ENCODE data around the gene ITCH. TPM values are rescaled to one million over a fixed set of nuclear protein-coding genes. Genes with fewer than 3 reads are reported as not detected.
"Not testable (repeated sequence)": the region's sequence is repeated elsewhere in the genome, so short reads cannot be mapped to it uniquely, and the experiment has no call there.

Gene ITCH
- total and polyA plus RNA-seq, 9 donors: 14.0 to 65.8 (median 50.8) TPM

- H3K36me3 ChIP-seq: no peaks in the 10 kb centered on the region
- no peaks in the 10 kb centered on the region for H3K27me3 ChIP-seq
- no peak for DNase-seq
- intact Hi-C loops (cut with DNase I): no loop called here
- 65 to 74% (median 73%) methylated on average over 3 of the region's 3 CpGs for WGBS, 3 donors
- no peaks in the 10 kb centered on the region for H3K9me3 ChIP-seq
- H3K4me1 ChIP-seq (ENCODE audit: insufficient read depth): no peaks in the 10 kb centered on the region
- H3K27ac ChIP-seq: no peak overlapping the region
- no peak overlapping the region for H3K4me3 ChIP-seq
- TF ChIP-seq EP300 (IDR thresholded peaks at IDR 0.05): no peak
- TF ChIP-seq CTCF (IDR thresholded peaks at IDR 0.05): no peak
- TF ChIP-seq POLR2A (IDR thresholded peaks at IDR 0.05): no peak
Observed at GRCh38 chr20:34320861-34321260, 42.2 kb upstream of the ITCH start.

GRCh38 chr20:34322267-34323105 is 40.6 kb upstream of the ITCH start:
- no peak overlapping the region for H3K27ac ChIP-seq
- intact Hi-C loops (cut with DNase I): no loop called here
- TF ChIP-seq EP300 (IDR thresholded peaks at IDR 0.05) (no peak), POLR2A (IDR thresholded peaks at IDR 0.05) (no peak), CTCF (IDR thresholded peaks at IDR 0.05) (no peak)
- H3K4me1 ChIP-seq (ENCODE audit: insufficient read depth): no peaks in the 10 kb centered on the region
- WGBS, 3 donors: 49 to 59% (median 50%) methylated on average over 9 of the region's 9 CpGs
- no peak overlapping the region for H3K4me3 ChIP-seq
- no peak for DNase-seq
- no peaks in the 10 kb centered on the region for H3K27me3 ChIP-seq
- H3K9me3 ChIP-seq: no peaks in the 10 kb centered on the region
- no peaks in the 10 kb centered on the region for H3K36me3 ChIP-seq

DNA sequence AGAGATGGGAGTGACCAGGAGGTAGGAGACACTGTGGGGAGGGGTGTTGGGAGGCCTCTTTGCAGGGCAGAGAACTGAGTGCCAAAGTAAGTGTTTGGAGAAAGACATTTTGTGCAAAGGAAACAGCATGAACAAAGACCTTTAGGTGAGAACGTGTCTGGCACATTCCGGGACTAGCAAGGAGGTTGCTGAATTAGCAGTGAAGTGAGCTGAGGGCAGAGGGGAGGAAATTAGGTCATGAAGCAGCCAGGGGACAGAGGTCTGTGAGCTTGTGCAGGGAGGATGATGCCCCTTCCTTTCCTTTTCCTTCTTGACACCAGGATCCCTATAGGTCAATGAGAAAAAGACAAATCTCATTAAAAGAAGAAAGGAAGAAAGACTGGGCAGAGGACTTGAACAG is 38.5 kb upstream of the ITCH start:
- Histone ChIP-seq H3K4me1 (ENCODE audit: insufficient read depth) (no peaks in the 10 kb centered on the region), H3K27ac (no peak overlapping the region), H3K27me3 (no peaks in the 10 kb centered on the region), H3K36me3 (no peaks in the 10 kb centered on the region), H3K4me3 (no peak overlapping the region), H3K9me3 (no peaks in the 10 kb centered on the region)
- WGBS, 3 donors: 38 to 55% (median 48%) methylated on average over 2 of the region's 2 CpGs
- intact Hi-C loops (cut with DNase I): no loop called here
- no peak for DNase-seq
- TF ChIP-seq EP300 (IDR thresholded peaks at IDR 0.05) (no peak), CTCF (IDR thresholded peaks at IDR 0.05) (no peak), POLR2A (IDR thresholded peaks at IDR 0.05) (no peak)

GRCh38 chr20:34328207-34328606 is 34.9 kb upstream of the ITCH start:
- H3K9me3 ChIP-seq; H3K36me3 ChIP-seq; H3K27ac ChIP-seq; H3K27me3 ChIP-seq; DNase-seq; H3K4me1 ChIP-seq (ENCODE audit: insufficient read depth); H3K4me3 ChIP-seq; intact Hi-C loops (cut with DNase I): not testable (repeated sequence)
- 94 to 97% (median 95%) methylated on average over 4 of the region's 4 CpGs for WGBS, 3 donors

DNA sequence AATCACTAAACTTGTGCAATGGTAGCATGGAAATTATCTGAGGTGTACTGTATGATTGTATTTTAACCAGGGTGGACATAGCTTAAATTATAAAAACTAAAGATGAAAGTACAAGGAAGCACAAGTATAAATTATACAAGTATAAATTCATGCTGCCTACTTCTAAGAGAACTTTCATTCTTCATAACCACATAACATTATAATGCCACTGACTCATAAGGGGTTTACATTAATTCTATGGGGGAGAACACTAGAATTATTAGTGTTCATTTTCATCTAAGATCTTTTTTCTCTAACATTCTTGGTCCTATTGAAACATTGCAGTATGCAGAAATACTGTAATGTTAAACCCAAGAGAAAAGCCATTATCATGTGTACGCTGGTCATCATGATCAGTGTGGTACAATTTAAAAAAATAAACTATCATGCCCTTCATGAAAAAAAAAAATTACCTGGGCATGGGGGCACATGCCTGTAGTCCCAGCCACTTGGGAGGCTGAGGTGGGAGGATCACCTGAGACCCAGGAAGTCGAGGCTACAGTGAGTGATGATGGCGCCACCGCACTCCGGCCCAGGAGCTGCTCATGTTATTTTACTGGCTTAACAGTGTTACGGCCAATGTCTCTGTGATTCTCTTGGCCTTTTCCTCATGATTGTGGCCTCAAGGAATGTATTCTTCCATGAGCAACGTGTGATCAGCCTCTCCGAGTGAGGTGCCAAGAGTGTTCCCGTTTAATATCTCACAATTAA is 34.0 kb upstream of the ITCH start:
- Histone ChIP-seq H3K4me3 (no peak overlapping the region), H3K27me3 (no peaks in the 10 kb centered on the region), H3K36me3 (no peaks in the 10 kb centered on the region), H3K27ac (no peak overlapping the region), H3K4me1 (ENCODE audit: insufficient read depth) (no peaks in the 10 kb centered on the region), H3K9me3 (no peaks in the 10 kb centered on the region)
- 81 to 90% (median 86%) methylated on average over 9 of the region's 9 CpGs for WGBS, 3 donors
- DNase-seq: no peak
- no peak for TF ChIP-seq POLR2A (IDR thresholded peaks at IDR 0.05)
- intact Hi-C loops (cut with DNase I): no loop called here

GRCh38 chr20:34330861-34331544 is 32.1 kb upstream of the ITCH start:
- 91 to 94% (median 92%) methylated on average over 15 of the region's 15 CpGs for WGBS, 3 donors
- DNase-seq; H3K9me3 ChIP-seq; intact Hi-C loops (cut with DNase I); H3K4me3 ChIP-seq; H3K27ac ChIP-seq; H3K36me3 ChIP-seq; H3K27me3 ChIP-seq; H3K4me1 ChIP-seq (ENCODE audit: insufficient read depth): not testable (repeated sequence)

Data from ovary (tissue), 9 donors.